Thoracic aorta (tissue), 2 donors: Measurements from ENCODE around the gene STPG1. TPM values are rescaled to one million over a fixed set of nuclear protein-coding genes. Genes with fewer than 3 reads are reported as not detected.

Experiments used
- ATAC-seq: fragments of 150-250 bp; one replicate; pipeline ENCODE4 v1.8.0; 2017; ENCODE audit warnings: low read depth; ENCODE audit not compliant: insufficient number of reproducible peaks, low FRiP score
- DNase-seq: peaks from one replicate; pipeline ENCODE4 v3.0.0-alpha.2; 2020; ENCODE audit warnings: low spot score
- H3K27ac ChIP-seq, 2 donors: fragments of 200-600 bp; sonication (generic); 1 replicate in 1 of 2; 2 replicates in 1 of 2; pipeline ENCODE4 v1.5.1; 2016; ENCODE audit warnings: mild to moderate bottlenecking in 2 of 2, moderate library complexity in 2 of 2
- H3K27me3 ChIP-seq: fragments of 200-600 bp; sonication (generic); replicated peaks from 2 replicates; pipeline ENCODE4 v1.6.0; 2016; ENCODE audit warnings: mild to moderate bottlenecking; ENCODE audit not compliant: insufficient read depth
- H3K36me3 ChIP-seq: fragments of 200-600 bp; sonication (generic); one replicate; pipeline ENCODE4 v1.5.1; 2016
- H3K4me1 ChIP-seq, 2 donors: fragments of 200-600 bp; sonication (generic); 1 replicate in 1 of 2; 2 replicates in 1 of 2; pipeline versions ENCODE4 v1.5.1 to v1.6.0; 2016; ENCODE audit warnings: low read depth in 2 of 2, mild to moderate bottlenecking in 1 of 2; ENCODE audit not compliant: control insufficient read depth in 1 of 2
- H3K4me3 ChIP-seq: fragments of 200-600 bp; sonication (generic); 2 replicates; pipeline ENCODE4 v1.5.1; 2016; ENCODE audit warnings: mild to moderate bottlenecking
- H3K9me3 ChIP-seq: fragments of 200-600 bp; sonication (generic); 2 replicates; pipeline ENCODE4 v1.5.1; 2016
- total RNA-seq, 2 donors: library from RNA; depleted of rRNA; stranded (reverse); fragments of >200 nt; gene quantifications; one replicate each; pipeline versions ENCODE4 v1.1.0 to v1.2.3, GENCODE V29; 2016
- TF ChIP-seq, protein P1 (sequence below): fragments of 200-600 bp; sonication (generic); IDR thresholded peaks from one replicate; pipeline ENCODE4 v1.5.1; 2019; ENCODE audit warnings: antibody characterized with exemption

STPG1 gene
- total RNA-seq, 2 donors from 2014 or later = 1.5 to 4.0 TPM

DNA sequence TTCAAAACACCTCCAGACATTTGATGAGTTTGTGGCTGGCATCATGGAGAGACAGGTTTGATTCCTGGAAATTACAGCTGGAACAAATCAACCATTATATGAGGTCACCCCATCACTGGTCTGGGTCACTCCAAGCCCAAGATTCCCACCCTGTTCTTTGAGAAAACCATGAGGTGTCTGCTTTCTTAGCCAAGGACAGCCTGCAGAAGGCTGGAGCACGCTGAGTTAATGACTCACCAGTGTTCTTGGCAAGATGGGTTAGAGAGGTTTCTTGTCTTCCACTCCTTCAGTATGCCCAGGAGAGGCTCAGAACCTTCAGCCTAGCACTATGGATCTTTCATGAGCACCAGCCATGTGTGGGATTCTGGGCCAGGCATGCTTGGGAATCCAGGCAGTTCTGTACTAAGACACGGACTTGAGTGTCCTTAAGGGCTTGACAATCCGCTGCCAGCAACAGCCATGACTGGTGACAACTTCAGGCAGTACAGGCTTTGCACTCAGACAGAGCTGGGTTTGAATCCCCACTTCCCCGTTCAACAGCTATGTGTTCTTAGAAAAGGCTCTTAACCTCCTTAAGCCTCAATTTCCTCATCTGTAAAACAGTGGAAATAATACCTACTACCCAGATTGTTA, 50.5 kb downstream of the STPG1 start:
- DNase-seq (no peak), ATAC-seq (no peak)
- Histone ChIP-seq H3K9me3 (no peaks in the 10 kb centered on the region), H3K4me1 (no peaks in the 10 kb centered on the region), H3K36me3 (no peaks in the 10 kb centered on the region), H3K27me3 (no peaks in the 10 kb centered on the region), H3K4me3 (no peak overlapping the region), H3K27ac (no peak overlapping the region)
- TF ChIP-seq, protein P1, sequence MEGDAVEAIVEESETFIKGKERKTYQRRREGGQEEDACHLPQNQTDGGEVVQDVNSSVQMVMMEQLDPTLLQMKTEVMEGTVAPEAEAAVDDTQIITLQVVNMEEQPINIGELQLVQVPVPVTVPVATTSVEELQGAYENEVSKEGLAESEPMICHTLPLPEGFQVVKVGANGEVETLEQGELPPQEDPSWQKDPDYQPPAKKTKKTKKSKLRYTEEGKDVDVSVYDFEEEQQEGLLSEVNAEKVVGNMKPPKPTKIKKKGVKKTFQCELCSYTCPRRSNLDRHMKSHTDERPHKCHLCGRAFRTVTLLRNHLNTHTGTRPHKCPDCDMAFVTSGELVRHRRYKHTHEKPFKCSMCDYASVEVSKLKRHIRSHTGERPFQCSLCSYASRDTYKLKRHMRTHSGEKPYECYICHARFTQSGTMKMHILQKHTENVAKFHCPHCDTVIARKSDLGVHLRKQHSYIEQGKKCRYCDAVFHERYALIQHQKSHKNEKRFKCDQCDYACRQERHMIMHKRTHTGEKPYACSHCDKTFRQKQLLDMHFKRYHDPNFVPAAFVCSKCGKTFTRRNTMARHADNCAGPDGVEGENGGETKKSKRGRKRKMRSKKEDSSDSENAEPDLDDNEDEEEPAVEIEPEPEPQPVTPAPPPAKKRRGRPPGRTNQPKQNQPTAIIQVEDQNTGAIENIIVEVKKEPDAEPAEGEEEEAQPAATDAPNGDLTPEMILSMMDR = no peak

DNA sequence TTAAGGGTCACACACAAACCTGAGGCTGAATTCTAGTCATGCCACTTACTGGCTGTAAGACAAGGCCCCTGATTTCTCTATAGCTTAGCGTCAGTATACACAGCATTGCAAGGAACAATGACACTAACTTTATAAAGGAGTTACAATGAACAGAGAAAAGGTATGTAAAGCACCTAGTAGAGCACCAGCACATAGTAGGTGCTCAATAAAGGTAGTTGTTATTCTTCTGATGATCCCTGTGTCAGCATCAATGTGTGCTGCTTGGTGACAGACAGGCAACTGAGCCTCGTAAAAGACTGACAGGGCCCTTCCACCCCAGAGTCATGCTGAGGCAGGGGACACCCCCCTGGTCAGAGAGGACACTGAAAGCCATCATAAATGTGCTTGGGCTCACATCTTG, 51.2 kb downstream of the STPG1 start:
- Histone ChIP-seq H3K4me1 (no peaks in the 10 kb centered on the region), H3K27ac (no peak overlapping the region), H3K27me3 (no peaks in the 10 kb centered on the region), H3K36me3 (no peaks in the 10 kb centered on the region), H3K4me3 (no peak overlapping the region), H3K9me3 (no peaks in the 10 kb centered on the region)
- no peak for ATAC-seq
- TF ChIP-seq, protein P1 = no peak
- DNase-seq = no peak

DNA sequence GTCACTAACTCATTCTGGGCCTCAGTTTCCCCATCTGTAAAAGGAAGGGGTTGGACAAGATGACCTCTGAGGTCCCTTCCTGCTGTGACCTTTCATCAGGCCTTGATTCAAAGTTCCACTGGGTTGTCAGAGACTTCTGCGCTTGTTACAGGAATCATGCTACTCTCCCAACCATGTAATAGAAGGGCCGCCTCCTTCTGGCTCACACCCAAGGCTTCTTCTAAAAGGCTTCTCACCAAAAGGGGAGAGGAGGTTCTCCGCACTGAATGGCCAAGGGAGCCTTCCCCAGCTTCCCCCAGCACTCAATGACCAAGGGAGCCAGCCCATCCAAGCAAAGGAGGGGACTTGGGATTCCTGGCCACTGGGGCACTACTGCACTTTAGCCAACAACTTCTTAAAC, 51.8 kb downstream of the STPG1 start:
- no peaks in the 10 kb centered on the region for H3K27me3 ChIP-seq
- H3K27ac ChIP-seq = no peak overlapping the region
- TF ChIP-seq, protein P1 = no peak
- H3K4me3 ChIP-seq = no peak overlapping the region
- no peaks in the 10 kb centered on the region for H3K4me1 ChIP-seq
- no peaks in the 10 kb centered on the region for H3K9me3 ChIP-seq
- ATAC-seq = no peak
- DNase-seq = no peak
- no peaks in the 10 kb centered on the region for H3K36me3 ChIP-seq

DNA sequence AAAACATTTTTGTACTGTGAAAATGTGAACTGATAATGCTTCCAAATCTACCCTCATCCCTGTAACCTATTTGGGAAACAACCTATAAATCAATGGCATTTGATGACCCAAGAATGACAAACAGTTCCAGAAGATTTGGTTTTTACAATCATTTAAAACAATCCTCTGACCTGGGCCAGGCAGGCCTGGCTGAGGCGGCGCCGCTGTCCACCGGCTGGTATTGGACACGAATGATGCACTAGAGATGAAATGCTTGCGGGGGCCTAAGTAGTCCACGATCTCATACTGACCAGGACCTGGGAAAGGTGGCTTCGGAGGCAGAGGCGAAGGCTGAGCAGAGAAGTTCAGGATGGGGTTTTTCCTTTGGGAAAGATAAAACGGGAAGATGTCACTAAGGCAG, 52.9 kb downstream of the STPG1 start:
- TF ChIP-seq, protein P1 = no peak
- H3K27ac ChIP-seq = no peak overlapping the region
- H3K4me1 ChIP-seq = no peaks in the 10 kb centered on the region
- H3K27me3 ChIP-seq = no peaks in the 10 kb centered on the region
- no peak overlapping the region for H3K4me3 ChIP-seq
- ATAC-seq (no peak), DNase-seq (no peak)
- H3K9me3 ChIP-seq = no peaks in the 10 kb centered on the region
- no peaks in the 10 kb centered on the region for H3K36me3 ChIP-seq

DNA sequence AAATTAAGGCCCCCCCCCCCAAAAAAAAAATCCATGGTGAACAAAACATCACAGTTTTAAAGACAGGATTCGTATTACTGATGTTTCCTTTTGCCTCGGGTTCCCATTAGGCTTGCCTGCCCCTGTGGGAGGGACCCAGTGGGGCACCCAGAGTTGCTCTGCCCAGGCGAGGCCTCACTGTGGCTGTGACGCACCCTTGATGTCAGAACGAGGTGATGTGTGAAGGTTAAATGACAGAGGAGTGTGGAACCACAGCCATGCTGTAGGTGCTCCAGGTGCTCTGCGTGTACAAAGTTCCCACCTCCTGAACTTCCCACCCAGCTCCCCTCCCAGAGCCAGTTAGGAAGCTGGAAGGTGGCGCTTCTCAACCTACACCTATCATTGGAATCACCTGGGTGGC, 56.5 kb downstream of the STPG1 start:
- TF ChIP-seq, protein P1 = no peak
- no peak for DNase-seq

More for the DNA sequence above, 56.5 kb downstream of the STPG1 start:
- Histone ChIP-seq H3K27ac (no peak overlapping the region), H3K4me1 (no peaks in the 10 kb centered on the region), H3K27me3 (no peaks in the 10 kb centered on the region), H3K9me3 (no peaks in the 10 kb centered on the region), H3K4me3 (no peak overlapping the region), H3K36me3 (no peaks in the 10 kb centered on the region)
- no peak for ATAC-seq
